ENCODE results near the gene CFAP46. TPM values are rescaled to one million over a fixed set of nuclear protein-coding genes. Genes with fewer than 3 reads are reported as not detected.

Gene CFAP46
- total RNA-seq, 2 experiments from 2014 or later = not detected

GRCh38 chr10:132945125-132945893 lies 2.9 kb upstream of the CFAP46 start:
- no peaks in the 10 kb centered on the region for H3K9me3 Mint-ChIP-seq
- H3K4me3 ChIP-seq (ENCODE audit: low read length) = no peak overlapping the region
- no peak overlapping the region for H3K27ac Mint-ChIP-seq
- H3K4me3 Mint-ChIP-seq = no peak overlapping the region
- H3K27me3 Mint-ChIP-seq = peaks cover 66% of the 10 kb centered on the region
- peaks cover 0 to 12% of the 10 kb centered on the region in 2 experiments for H3K9me3 ChIP-seq (ENCODE audit: control insufficient read depth in 1 of 2, insufficient read depth in 1 of 2, low read length in 2 of 2)
- H3K36me3 ChIP-seq (ENCODE audit: insufficient read depth, low read length) = no peaks in the 10 kb centered on the region
- peak in 1 of 14 experiments; percentile 1 for DNase-seq
- H3K4me1 ChIP-seq (ENCODE audit: insufficient read depth, low read length) = peaks cover 8% of the 10 kb centered on the region
- CTCF ChIA-PET = no interaction called here
- H3K4me1 Mint-ChIP-seq (ENCODE audit: low read depth) = peaks cover 4% of the 10 kb centered on the region
- H3K27ac ChIP-seq (ENCODE audit: low read depth in 1 of 2, low read length in 2 of 2) = no peak overlapping the region
- TF ChIP-seq CTCF (IDR thresholded peaks at IDR 0.05) = no peak
- H3K27me3 ChIP-seq (ENCODE audit: control insufficient read depth in 1 of 2, insufficient read depth in 2 of 2, low read length in 2 of 2) = peaks cover 26 to 33% of the 10 kb centered on the region in 2 experiments
- POLR2A ChIA-PET = no interaction called here
- ATAC-seq (ENCODE audit: poor library complexity) = no peak
- intact Hi-C loops (cut with DNase I, micrococcal nuclease) = no loop called here
- H3K36me3 Mint-ChIP-seq (ENCODE audit: low read depth) = no peaks in the 10 kb centered on the region

GRCh38 chr10:132944510-132944909 lies 2.1 kb upstream of the CFAP46 start:
- Mint-ChIP-seq H3K9me3 (no peaks in the 10 kb centered on the region), H3K4me3 (no peak overlapping the region), H3K36me3 (ENCODE audit: low read depth) (no peaks in the 10 kb centered on the region), H3K4me1 (ENCODE audit: low read depth) (peaks cover 4% of the 10 kb centered on the region), H3K27ac (no peak overlapping the region), H3K27me3 (peaks cover 68% of the 10 kb centered on the region)
- H3K36me3 ChIP-seq (ENCODE audit: insufficient read depth, low read length) = no peaks in the 10 kb centered on the region
- TF ChIP-seq CTCF (IDR thresholded peaks at IDR 0.05) = no peak
- H3K9me3 ChIP-seq (ENCODE audit: control insufficient read depth in 1 of 2, insufficient read depth in 1 of 2, low read length in 2 of 2) = peaks cover 0 to 16% of the 10 kb centered on the region in 2 experiments
- no peak for DNase-seq
- ATAC-seq (ENCODE audit: poor library complexity) = no peak
- H3K4me1 ChIP-seq (ENCODE audit: insufficient read depth, low read length) = peaks cover 8% of the 10 kb centered on the region
- ChIA-PET POLR2A (no interaction called here), CTCF (no interaction called here)
- H3K27ac ChIP-seq (ENCODE audit: low read depth in 1 of 2, low read length in 2 of 2) = no peak overlapping the region
- no peak overlapping the region for H3K4me3 ChIP-seq (ENCODE audit: low read length)
- peaks cover 27 to 37% of the 10 kb centered on the region in 2 experiments for H3K27me3 ChIP-seq (ENCODE audit: control insufficient read depth in 1 of 2, insufficient read depth in 2 of 2, low read length in 2 of 2)
- intact Hi-C loops (cut with DNase I, micrococcal nuclease) = no loop called here

GRCh38 chr10:132943791-132944404 lies 1.5 kb upstream of the CFAP46 start:
- Mint-ChIP-seq H3K4me3 (no peak overlapping the region), H3K4me1 (ENCODE audit: low read depth) (peaks cover 4% of the 10 kb centered on the region), H3K27me3 (peaks cover 68% of the 10 kb centered on the region), H3K27ac (no peak overlapping the region), H3K36me3 (ENCODE audit: low read depth) (no peaks in the 10 kb centered on the region), H3K9me3 (no peaks in the 10 kb centered on the region)
- Histone ChIP-seq H3K9me3 (ENCODE audit: control insufficient read depth in 1 of 2, insufficient read depth in 1 of 2, low read length in 2 of 2) (peaks cover 0 to 16% of the 10 kb centered on the region in 2 experiments), H3K4me1 (ENCODE audit: insufficient read depth, low read length) (peaks cover 8% of the 10 kb centered on the region), H3K27ac (ENCODE audit: low read depth in 1 of 2, low read length in 2 of 2) (no peak overlapping the region), H3K4me3 (ENCODE audit: low read length) (no peak overlapping the region), H3K36me3 (ENCODE audit: insufficient read depth, low read length) (no peaks in the 10 kb centered on the region), H3K27me3 (ENCODE audit: control insufficient read depth in 1 of 2, insufficient read depth in 2 of 2, low read length in 2 of 2) (peaks cover 33 to 43% of the 10 kb centered on the region in 2 experiments)
- ChIA-PET POLR2A (no interaction called here), CTCF (no interaction called here)
- DNase-seq (peak in 1 of 14 experiments; percentile 2), ATAC-seq (ENCODE audit: poor library complexity) (no peak)
- intact Hi-C loops (cut with DNase I, micrococcal nuclease) = no loop called here
- no peak for TF ChIP-seq CTCF (IDR thresholded peaks at IDR 0.05)
